ENCODE data around the gene GDF2. TPM values are rescaled to one million over a fixed set of nuclear protein-coding genes. Genes with fewer than 3 reads are reported as not detected.

Gene GDF2
- polyA plus RNA-seq, 1 donor from 2014 or later = not detected

DNA sequence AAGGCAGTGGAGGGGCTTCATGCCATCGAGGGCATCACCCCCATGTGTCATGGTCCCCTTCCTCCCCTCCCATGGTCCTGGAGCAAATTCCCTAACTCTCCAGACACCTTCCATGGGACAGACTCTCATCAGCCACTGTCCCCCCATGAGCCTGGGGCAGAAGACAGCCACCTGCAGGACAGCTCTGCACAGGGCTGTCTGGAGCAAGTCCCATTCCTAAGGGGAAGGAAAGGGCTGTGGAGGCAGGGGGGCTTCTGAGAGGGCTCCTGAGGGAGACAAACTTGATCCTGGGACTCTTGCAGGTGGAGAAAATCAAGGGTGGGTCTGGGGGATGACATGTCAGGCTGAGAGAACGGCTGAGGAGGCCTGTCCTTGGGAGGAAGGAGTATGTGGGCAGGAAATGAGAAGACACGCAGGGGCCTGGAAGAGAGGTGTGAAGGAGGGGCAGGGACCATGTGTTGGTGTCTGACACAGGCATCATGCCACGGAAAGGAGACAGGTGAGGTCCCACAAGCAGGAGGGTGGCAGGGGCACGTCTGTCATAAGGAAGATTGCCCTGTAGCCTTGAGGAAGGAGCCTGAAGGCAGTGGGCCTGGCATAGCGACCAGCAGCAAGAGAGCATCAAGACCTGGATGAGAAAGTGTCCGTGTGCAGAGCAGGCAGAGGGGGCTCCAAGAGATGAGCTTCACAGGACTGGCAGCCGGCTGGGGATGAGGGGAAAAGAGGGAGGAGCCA, 36.7 kb upstream of the GDF2 start:
- H3K9me2 ChIP-seq (ENCODE audit: insufficient read depth, low read length) = no peaks in the 10 kb centered on the region
- H3K27me3 ChIP-seq (ENCODE audit: insufficient read depth, low read depth, low read length) = no peaks in the 10 kb centered on the region
- TF ChIP-seq SMC3 (conservative IDR thresholded peaks at IDR 0.05; ENCODE audit: poor library complexity) (no peak), MXI1 (conservative IDR thresholded peaks at IDR 0.05; ENCODE audit: poor library complexity, severe bottlenecking) (no peak), POLR2AphosphoS5 (IDR thresholded peaks at IDR 0.05) (no peak), EZH2 (IDR thresholded peaks at IDR 0.05; ENCODE audit: borderline replicate concordance, insufficient read depth, low read length, poor library complexity, severe bottlenecking) (no peak), TAF1 (IDR thresholded peaks at IDR 0.05; ENCODE audit: low read depth) (no peak), CTCF (IDR thresholded peaks at IDR 0.05; ENCODE audit: poor library complexity, severe bottlenecking) (no peak), REST (IDR thresholded peaks at IDR 0.05; ENCODE audit: borderline replicate concordance) (no peak), RAD21 (conservative IDR thresholded peaks at IDR 0.05) (no peak), EP300 (conservative IDR thresholded peaks at IDR 0.05; ENCODE audit: poor library complexity, severe bottlenecking) (no peak)
- no peak overlapping the region for H3K4me3 ChIP-seq (ENCODE audit: low read length)
- H3K4me2 ChIP-seq (ENCODE audit: low read length) = no peak overlapping the region
- H4K20me1 ChIP-seq (ENCODE audit: insufficient read depth) = no peaks in the 10 kb centered on the region
- no peaks in the 10 kb centered on the region for H3K36me3 ChIP-seq (ENCODE audit: insufficient read depth, low read length)
- no peaks in the 10 kb centered on the region for H3K79me2 ChIP-seq (replicated peaks; ENCODE audit: insufficient read depth, low read length)
- no peak overlapping the region for H3K27ac ChIP-seq (ENCODE audit: low read length)
- H3F3A ChIP-seq (ENCODE audit: insufficient read depth, low read length, poor library complexity, severe bottlenecking) = no peaks in the 10 kb centered on the region
- H3K9ac ChIP-seq (ENCODE audit: low read length) = no peak overlapping the region
- H2AFZ ChIP-seq (ENCODE audit: low read depth, low read length) = no peak overlapping the region
- no peaks in the 10 kb centered on the region for H3K9me3 ChIP-seq (ENCODE audit: low read length)

DNA sequence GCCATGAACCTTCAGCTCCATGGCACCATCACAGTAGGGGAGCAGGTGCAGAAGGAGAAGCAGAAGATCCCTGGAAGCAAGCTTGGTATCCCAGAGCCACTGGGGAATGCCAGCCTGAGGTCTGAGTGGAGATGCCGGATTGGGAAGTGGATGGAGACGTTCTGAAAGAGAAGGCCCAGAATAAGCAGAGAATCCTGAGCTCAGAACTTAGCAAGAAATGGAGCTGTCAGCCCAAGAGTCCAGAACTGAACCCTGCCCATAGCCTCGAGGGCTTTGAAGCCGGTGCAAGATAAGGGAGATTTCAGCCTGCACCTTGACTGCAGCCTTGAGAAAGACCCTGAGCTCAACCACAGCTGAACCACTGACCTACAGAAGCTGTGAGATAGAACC, 36.1 kb upstream of the GDF2 start:
- H3K9ac ChIP-seq (ENCODE audit: low read length) = no peak overlapping the region
- no peaks in the 10 kb centered on the region for H3K9me2 ChIP-seq (ENCODE audit: insufficient read depth, low read length)
- H3K27me3 ChIP-seq (ENCODE audit: insufficient read depth, low read depth, low read length) = no peaks in the 10 kb centered on the region
- H3K27ac ChIP-seq (ENCODE audit: low read length) = no peak overlapping the region
- H2AFZ ChIP-seq (ENCODE audit: low read depth, low read length) = no peak overlapping the region
- TF ChIP-seq TAF1 (IDR thresholded peaks at IDR 0.05; ENCODE audit: low read depth) (no peak), RAD21 (conservative IDR thresholded peaks at IDR 0.05) (no peak)
- H4K20me1 ChIP-seq (ENCODE audit: insufficient read depth) = no peaks in the 10 kb centered on the region
- no peak overlapping the region for H3K4me3 ChIP-seq (ENCODE audit: low read length)
- no peaks in the 10 kb centered on the region for H3F3A ChIP-seq (ENCODE audit: insufficient read depth, low read length, poor library complexity, severe bottlenecking)
- no peaks in the 10 kb centered on the region for H3K79me2 ChIP-seq (replicated peaks; ENCODE audit: insufficient read depth, low read length)
- no peaks in the 10 kb centered on the region for H3K36me3 ChIP-seq (ENCODE audit: insufficient read depth, low read length)
- H3K4me2 ChIP-seq (ENCODE audit: low read length) = no peak overlapping the region
- no peaks in the 10 kb centered on the region for H3K9me3 ChIP-seq (ENCODE audit: low read length)

Measured in neural cell (in vitro differentiated cells).